ENCODE measurements around the gene NR2E1. TPM values are rescaled to one million over a fixed set of nuclear protein-coding genes. Genes with fewer than 3 reads are reported as not detected.

The NR2E1 gene
- total RNA-seq, 1 experiment from 2014 or later = 1.2 TPM

DNA sequence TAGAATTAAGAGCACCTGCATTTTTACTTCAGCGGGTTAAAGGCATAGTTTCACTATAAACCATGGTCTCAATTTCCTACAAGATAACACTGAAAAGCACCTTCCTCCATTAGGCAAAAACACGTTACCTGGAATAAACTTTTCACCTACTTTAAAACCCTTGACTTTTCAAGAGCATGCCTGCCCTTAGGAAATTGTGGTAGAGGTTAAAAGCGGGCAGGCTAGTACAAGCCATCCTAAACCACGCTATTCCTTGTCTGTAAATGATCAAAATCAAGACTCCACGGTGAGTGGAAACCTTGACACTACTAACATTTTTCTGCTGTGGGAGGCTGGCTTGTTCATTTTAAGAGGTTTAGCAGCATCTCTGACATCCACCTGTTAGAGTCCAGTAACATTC lies 43.9 kb downstream of the NR2E1 start:
- no peak for DNase-seq (ENCODE audit: low read depth)

GRCh38 chr6:108210556-108210955 lies 44.7 kb downstream of the NR2E1 start:
- DNase-seq (ENCODE audit: low read depth) = no peak

- no peak for DNase-seq (ENCODE audit: low read depth)
These were observed 45.8 kb downstream of the NR2E1 start for GRCh38 chr6:108211671-108212070.

GRCh38 chr6:108222064-108222463 lies 56.2 kb downstream of the NR2E1 start:
- no peak for DNase-seq (ENCODE audit: low read depth)

DNA sequence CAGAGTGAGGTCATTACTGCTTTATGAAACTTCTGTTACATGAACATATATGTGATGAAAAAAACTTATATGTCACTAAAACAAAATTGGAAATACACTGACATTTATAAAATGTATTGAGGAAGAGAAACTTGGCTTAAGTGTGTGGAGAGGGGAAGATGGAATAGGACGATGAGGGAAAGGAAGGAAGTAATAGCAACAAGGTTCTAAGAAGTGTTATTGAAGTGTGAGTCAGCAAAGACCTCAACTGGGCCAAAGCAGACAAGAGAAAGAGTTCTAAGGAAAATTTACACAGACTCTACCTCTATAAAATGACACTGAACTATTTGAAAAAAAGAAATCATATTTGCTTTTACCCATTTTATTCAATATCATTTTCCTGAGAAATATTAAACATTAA lies 56.7 kb downstream of the NR2E1 start:
- DNase-seq (ENCODE audit: low read depth) = no peak

GRCh38 chr6:108227290-108227689 lies 61.5 kb downstream of the NR2E1 start:
- DNase-seq (ENCODE audit: low read depth) = no peak

GRCh38 chr6:108228416-108228815 lies 62.6 kb downstream of the NR2E1 start:
- DNase-seq (ENCODE audit: low read depth) = no peak

- DNase-seq (ENCODE audit: low read depth) = no peak
These were observed 69.3 kb downstream of the NR2E1 start for GRCh38 chr6:108235127-108235526.

GRCh38 chr6:108236791-108237190 lies 71.0 kb downstream of the NR2E1 start:
- DNase-seq (ENCODE audit: low read depth) = no peak

DNA sequence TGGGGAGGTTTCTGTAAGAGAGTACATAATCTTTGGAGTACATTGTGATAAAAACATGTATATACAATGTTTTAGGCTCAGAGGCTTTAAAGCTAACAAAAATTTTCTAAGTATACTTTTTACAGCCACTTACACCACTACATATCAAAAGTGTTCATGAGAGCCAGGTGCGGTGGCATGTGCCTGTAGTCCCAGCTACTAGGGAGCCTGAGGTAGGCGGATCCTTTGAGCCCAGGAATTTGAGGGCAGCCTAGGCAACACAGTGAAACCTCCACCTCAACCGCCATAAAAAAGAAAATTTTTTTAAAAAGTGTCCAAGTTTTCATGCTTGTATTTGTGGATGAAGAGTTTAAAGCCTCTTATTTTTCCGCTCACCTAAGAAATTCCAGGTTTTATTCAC lies 72.5 kb downstream of the NR2E1 start:
- DNase-seq (ENCODE audit: low read depth) = no peak

Other genes with a start within 250 kb of the NR2E1 start
- gene SEC63, start 207.8 kb upstream of the NR2E1 start, total RNA-seq (2014; rRNA removed; shearing (Covaris generic)) = 11.8 and 22.9 TPM in 2 replicates
- 64.2 and 78.8 TPM in 2 replicates for gene OSTM1, start 91.3 kb upstream of the NR2E1 start, total RNA-seq (2014; rRNA removed; shearing (Covaris generic))
- 358 and 371 TPM in 2 replicates for gene SNX3, start 95.0 kb downstream of the NR2E1 start, total RNA-seq (2014; rRNA removed; shearing (Covaris generic))
- gene AFG1L, start 129.0 kb downstream of the NR2E1 start, total RNA-seq (2014; rRNA removed; shearing (Covaris generic)) = 8.9 and 12.4 TPM in 2 replicates